Endothelial cell of umbilical vein (primary cell): Measurements from ENCODE around the gene KRTAP10-8. TPM values are rescaled to one million over a fixed set of nuclear protein-coding genes. Genes with fewer than 3 reads are reported as not detected.

Experiments used
- BruUV-seq: library from RNA; stranded (reverse); fragments of 400-500 nt; replicated peaks from 2 replicates; lab custom pipeline; 2021; lab: Mats Ljungman, UMichigan
- CTCF ChIA-PET: fragments of 300-600, 350-600 bp; sonication (Branson Sonifier 250); formaldehyde crosslinking; loops from one replicate; lab custom pipeline; 2021; ENCODE audit warnings: antibody characterized with exemption, inconsistent platforms; lab: Charles Lee
- POLR2A ChIA-PET: fragments of 300-600, 350-600 bp; sonication (Branson Sonifier 250); formaldehyde crosslinking; loops from one replicate; lab custom pipeline; 2021; ENCODE audit warnings: antibody characterized with exemption, inconsistent platforms; lab: Charles Lee
- DNase-seq: peaks from one replicate; pipeline ENCODE4 v3.0.0-alpha.2; 2011; ENCODE audit warnings: low read depth, low spot score
- FAIRE-seq: peaks from 2 replicates; lab custom pipeline; 2011; peaks lifted over from hg19 to GRCh38; lab: Jason Lieb, UNC
- H2AFZ ChIP-seq: 2 replicates; pipeline ENCODE4 v1.6.0; 2012; ENCODE audit warnings: low read depth, low read length, control low read depth, inconsistent platforms
- H3K27ac ChIP-seq: 2 replicates; pipeline ENCODE4 v1.5.1; 2011; ENCODE audit warnings: low read depth, mild to moderate bottlenecking, control low read depth, low read length, moderate library complexity; ENCODE audit not compliant: insufficient read depth
- H3K27me3 ChIP-seq, 2 experiments: 2 replicates each; pipeline versions ENCODE4 v1.6.0 to v1.6.1; 2011; ENCODE audit warnings: low read length in 2 of 2, mixed read lengths in 1 of 2; ENCODE audit not compliant: control insufficient read depth in 2 of 2, insufficient read depth in 2 of 2
- H3K36me3 ChIP-seq, 2 experiments: 2 replicates in 1 of 2; 3 replicates in 1 of 2; pipeline ENCODE4 v1.5.1; 2011; ENCODE audit warnings: low read length in 2 of 2, mild to moderate bottlenecking in 1 of 2, moderate library complexity in 1 of 2; ENCODE audit not compliant: control insufficient read depth in 2 of 2, insufficient read depth in 2 of 2; ENCODE audit errors: extremely low read depth in 1 of 2
- H3K4me1 ChIP-seq: 3 replicates; pipeline ENCODE4 v1.5.1; 2011; ENCODE audit warnings: mild to moderate bottlenecking, low read length; ENCODE audit not compliant: control insufficient read depth, insufficient read depth; ENCODE audit errors: extremely low read depth
- H3K4me2 ChIP-seq: 2 replicates; pipeline ENCODE4 v1.6.1; 2011; ENCODE audit warnings: low read length, control low read depth, mixed read lengths; ENCODE audit not compliant: insufficient read depth
- H3K4me3 ChIP-seq, 3 experiments: fragments of 200-600 bp in 1 of 3; sonication (generic), shearing (Covaris generic) in 1 of 3; replicated peaks in 1 of 3; 2 replicates each; pipeline ENCODE4 v1.5.1; 2011 to 2016; ENCODE audit warnings: control low read depth in 3 of 3, low read length in 3 of 3, mild to moderate bottlenecking in 2 of 3, inconsistent platforms in 1 of 3, low read depth in 1 of 3, moderate library complexity in 1 of 3; ENCODE audit not compliant: insufficient read depth in 1 of 3
- H3K79me2 ChIP-seq: 2 replicates; pipeline ENCODE4 v1.6.0; 2012; ENCODE audit warnings: low read length, inconsistent platforms; ENCODE audit not compliant: control insufficient read depth, insufficient read depth
- H3K9ac ChIP-seq: replicated peaks from 2 replicates; pipeline ENCODE3; 2011; ENCODE audit warnings: low read length, control low read depth; ENCODE audit not compliant: insufficient read depth; ENCODE audit errors: extremely low read depth
- H3K9me1 ChIP-seq: replicated peaks from 3 replicates; pipeline ENCODE4 v1.6.0; 2011; ENCODE audit warnings: mild to moderate bottlenecking, low read length; ENCODE audit not compliant: control insufficient read depth, insufficient read depth; ENCODE audit errors: extremely low read depth
- H3K9me3 ChIP-seq: replicated peaks from 2 replicates; pipeline ENCODE4 v1.5.1; 2012; ENCODE audit warnings: low read length, inconsistent platforms; ENCODE audit not compliant: control insufficient read depth, insufficient read depth
- H4K20me1 ChIP-seq: replicated peaks from 2 replicates; pipeline ENCODE3; 2011; ENCODE audit warnings: mild to moderate bottlenecking, low read length; ENCODE audit not compliant: control insufficient read depth, insufficient read depth; ENCODE audit errors: extremely low read depth
- EZH2 ChIP-seq: IDR thresholded peaks from 2 replicates; pipeline ENCODE4 v1.6.1; 2012; ENCODE audit warnings: borderline replicate concordance, low read depth, mild to moderate bottlenecking, moderate library complexity, low read length, inconsistent platforms; ENCODE audit not compliant: severe bottlenecking
- FOS ChIP-seq: IDR thresholded peaks from 2 replicates; pipeline ENCODE4 v1.6.1; 2011; ENCODE audit warnings: mild to moderate bottlenecking, low read length, moderate library complexity, borderline replicate concordance; ENCODE audit not compliant: insufficient read depth
- GATA2 ChIP-seq: IDR thresholded peaks from 2 replicates; pipeline ENCODE4 v1.7.0; 2011; ENCODE audit warnings: low read depth, mild to moderate bottlenecking, moderate library complexity, mixed read lengths, low read length; ENCODE audit not compliant: insufficient read length, insufficient read depth
- JUN ChIP-seq: IDR thresholded peaks from 2 replicates; pipeline ENCODE4 v1.6.1; 2011; ENCODE audit warnings: borderline replicate concordance, low read depth; ENCODE audit not compliant: insufficient read length, insufficient read depth
- MYC ChIP-seq: IDR thresholded peaks from one replicate; pipeline ENCODE4 v1.6.1; 2011; ENCODE audit warnings: mild to moderate bottlenecking, low read depth, low read length
- POLR2A ChIP-seq: IDR thresholded peaks from 2 replicates; pipeline ENCODE4 v1.6.1; 2012; ENCODE audit warnings: low read depth, mild to moderate bottlenecking, control low read depth, low read length
- POLR2AphosphoS5 ChIP-seq: IDR thresholded peaks from 2 replicates; pipeline ENCODE4 v1.6.1; 2012; ENCODE audit warnings: low read depth, mild to moderate bottlenecking, control low read depth, low read length, moderate library complexity; ENCODE audit not compliant: insufficient read depth
- dilution Hi-C: fragments of 300-500 bp; cut with MboI; formaldehyde crosslinking; loops from one replicate; pipeline ENCODE4 v1.15.0; 2019; ENCODE audit warnings: low sequenced_read_pairs; ENCODE audit not compliant: extremely low pct_ligation_motif_present
- intact Hi-C: fragments of 100-400 bp; cut with micrococcal nuclease; formaldehyde crosslinking; loops from one replicate; pipeline ENCODE4 v1.10.0; 2022
- polyA plus RNA-seq, 4 experiments: library from polyadenylated mRNA; depleted of rRNA in 3 of 4; stranded (reverse) in 3 of 4; unstranded in 1 of 4; fragments of >200 nt; gene quantifications; 2 replicates each; pipeline versions ENCODE4 v1.2.1 to v1.2.3, GENCODE V29; 2011 to 2012; ENCODE audit warnings: missing spikeins in 1 of 4
- total RNA-seq: library from RNA; stranded (reverse); gene quantifications from 2 replicates; pipeline ENCODE4 v1.2.3, GENCODE V29; 2021
- TF ChIP-seq, protein P1 (sequence below): IDR thresholded peaks from 2 replicates; pipeline ENCODE4 v1.6.1; 2011; ENCODE audit not compliant: insufficient read depth, insufficient read length
- TF ChIP-seq, protein P2 (sequence below), 2 donors: IDR thresholded peaks; 1 replicate in 1 of 2; 2 replicates in 1 of 2; pipeline ENCODE4 v1.5.1; 2011; ENCODE audit warnings: low read length in 2 of 2, mild to moderate bottlenecking in 2 of 2, moderate library complexity in 2 of 2, control low read depth in 1 of 2, inconsistent platforms in 1 of 2, low read depth in 1 of 2; ENCODE audit not compliant: insufficient read depth in 1 of 2; ENCODE audit errors: extremely low read depth in 1 of 2

KRTAP10-8 gene
- total and polyA plus RNA-seq, 2 donors (not counting 3 experiments of a cell fraction or from before 2014, with no cell fraction given): not detected

DNA sequence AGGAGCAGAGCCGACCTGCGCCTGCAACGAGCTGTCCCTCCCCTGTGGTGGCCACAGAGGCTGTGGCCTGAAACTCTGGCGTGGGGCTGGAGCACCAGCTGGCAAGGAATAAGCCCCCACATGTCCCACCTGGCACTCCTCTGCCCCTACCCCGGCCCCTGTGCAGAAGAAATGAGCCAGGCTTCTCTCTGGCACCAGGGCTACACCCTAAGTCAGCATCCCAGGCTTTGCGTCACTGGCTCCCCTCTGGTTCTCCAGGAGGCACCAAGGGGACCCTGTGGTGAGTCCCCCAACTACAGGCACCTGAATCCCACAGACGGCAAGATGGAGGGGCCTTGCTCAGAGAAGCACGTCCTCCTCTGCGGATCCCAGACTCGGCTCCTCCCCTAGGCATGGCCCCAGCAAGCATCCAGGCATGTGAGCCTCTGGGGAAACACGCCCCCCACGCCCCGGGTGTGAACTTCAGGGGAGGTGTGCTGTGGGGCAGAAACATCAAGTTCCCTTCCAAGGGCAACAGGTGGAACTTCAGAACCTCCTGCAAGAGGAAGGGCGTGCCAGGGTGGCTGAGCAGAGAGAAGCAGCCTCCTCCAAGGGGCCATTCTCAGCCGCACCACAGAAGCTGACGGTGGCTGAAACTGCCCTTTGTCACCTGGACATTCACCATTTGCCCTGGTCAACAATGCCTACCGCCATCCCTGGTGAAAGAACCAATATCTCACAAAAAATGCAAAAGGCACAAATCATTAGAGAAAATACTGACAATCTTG lies 8.6 kb upstream of the KRTAP10-8 start:
- H2AFZ ChIP-seq: no peak overlapping the region

More for the DNA sequence above, 8.6 kb upstream of the KRTAP10-8 start:
- Histone ChIP-seq H3K4me2 (no peak overlapping the region), H3K4me3 (no peak overlapping the region), H3K9ac (no peak overlapping the region), H3K27ac (no peak overlapping the region), H4K20me1 (no peaks in the 10 kb centered on the region), H3K9me3 (no peaks in the 10 kb centered on the region), H3K79me2 (no peaks in the 10 kb centered on the region), H3K4me1 (no peaks in the 10 kb centered on the region), H3K27me3 (peaks cover 1 to 4% of the 10 kb centered on the region in 2 experiments), H3K36me3 (no peaks in the 10 kb centered on the region), H3K9me1 (no peaks in the 10 kb centered on the region)
- TF ChIP-seq, protein P1, sequence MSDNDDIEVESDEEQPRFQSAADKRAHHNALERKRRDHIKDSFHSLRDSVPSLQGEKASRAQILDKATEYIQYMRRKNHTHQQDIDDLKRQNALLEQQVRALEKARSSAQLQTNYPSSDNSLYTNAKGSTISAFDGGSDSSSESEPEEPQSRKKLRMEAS: no peak
- TF ChIP-seq EZH2 (no peak), MYC (no peak), GATA2 (no peak), FOS (no peak), JUN (no peak), POLR2A (no peak), POLR2AphosphoS5 (no peak)
- TF ChIP-seq, protein P2, sequence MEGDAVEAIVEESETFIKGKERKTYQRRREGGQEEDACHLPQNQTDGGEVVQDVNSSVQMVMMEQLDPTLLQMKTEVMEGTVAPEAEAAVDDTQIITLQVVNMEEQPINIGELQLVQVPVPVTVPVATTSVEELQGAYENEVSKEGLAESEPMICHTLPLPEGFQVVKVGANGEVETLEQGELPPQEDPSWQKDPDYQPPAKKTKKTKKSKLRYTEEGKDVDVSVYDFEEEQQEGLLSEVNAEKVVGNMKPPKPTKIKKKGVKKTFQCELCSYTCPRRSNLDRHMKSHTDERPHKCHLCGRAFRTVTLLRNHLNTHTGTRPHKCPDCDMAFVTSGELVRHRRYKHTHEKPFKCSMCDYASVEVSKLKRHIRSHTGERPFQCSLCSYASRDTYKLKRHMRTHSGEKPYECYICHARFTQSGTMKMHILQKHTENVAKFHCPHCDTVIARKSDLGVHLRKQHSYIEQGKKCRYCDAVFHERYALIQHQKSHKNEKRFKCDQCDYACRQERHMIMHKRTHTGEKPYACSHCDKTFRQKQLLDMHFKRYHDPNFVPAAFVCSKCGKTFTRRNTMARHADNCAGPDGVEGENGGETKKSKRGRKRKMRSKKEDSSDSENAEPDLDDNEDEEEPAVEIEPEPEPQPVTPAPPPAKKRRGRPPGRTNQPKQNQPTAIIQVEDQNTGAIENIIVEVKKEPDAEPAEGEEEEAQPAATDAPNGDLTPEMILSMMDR (IDR thresholded peaks at IDR 0.05; ENCODE audit: extremely low read depth in 1 of 2, insufficient read depth in 1 of 2, low read depth in 1 of 2, low read length in 2 of 2): no peak
- intact Hi-C loops: no loop called here
- no peak for DNase-seq
- ChIA-PET POLR2A (no interaction called here), CTCF (no interaction called here)
- no peak for FAIRE-seq
- dilution Hi-C loops: no loop called here
- no TSS peak for BruUV-seq
